Gastroesophageal sphincter (tissue), 4 donors: ENCODE measurements around the gene SND1. TPM values are rescaled to one million over a fixed set of nuclear protein-coding genes. Genes with fewer than 3 reads are reported as not detected.

Source experiments
- ATAC-seq: fragments of 150-250 bp; one replicate; pipeline ENCODE4 v1.9.1; 2016; ENCODE audit warnings: mild to moderate bottlenecking, moderate library complexity
- H3K27ac ChIP-seq, 4 donors: fragments of 200-600 bp; sonication (generic) in 3 of 4; 1 replicate in 3 of 4; 2 replicates in 1 of 4; pipeline ENCODE4 v1.5.1; 2016 to 2019
- H3K27me3 ChIP-seq: fragments of 200-600 bp; sonication (generic); one replicate; pipeline ENCODE4 v1.5.1; 2019
- H3K36me3 ChIP-seq, 2 donors: fragments of 200-600 bp; sonication (generic); one replicate each; pipeline ENCODE4 v1.5.1; 2019; ENCODE audit warnings: control low read depth in 1 of 2
- H3K4me1 ChIP-seq, 3 donors: fragments of 200-600 bp; sonication (generic); 1 replicate in 2 of 3; 2 replicates in 1 of 3; pipeline ENCODE4 v1.5.1; 2016 to 2019; ENCODE audit warnings: control low read depth in 2 of 3
- H3K4me3 ChIP-seq, 2 donors: fragments of 200-600 bp; sonication (generic); one replicate each; pipeline ENCODE4 v1.5.1; 2019; ENCODE audit warnings: mild to moderate bottlenecking in 1 of 2, moderate library complexity in 1 of 2
- H3K9me3 ChIP-seq, 3 donors: fragments of 200-600 bp; sonication (generic); one replicate each; pipeline ENCODE4 v1.5.1; 2017 to 2019; ENCODE audit warnings: control low read depth in 2 of 3
- CTCF ChIP-seq, 4 experiments: fragments of 200-600 bp in 2 of 4; fragments of 450-650 bp in 2 of 4; sonication (generic) in 1 of 4; IDR thresholded peaks; one replicate each; pipeline ENCODE4 v1.5.1; 2017 to 2019; ENCODE audit warnings: antibody characterized with exemption in 4 of 4, mild to moderate bottlenecking in 2 of 4, moderate library complexity in 2 of 4
- EP300 ChIP-seq: sonication (generic); formaldehyde crosslinking; IDR thresholded peaks from one replicate; pipeline ENCODE4 v1.6.1; 2017; ENCODE audit warnings: antibody characterized with exemption, mild to moderate bottlenecking
- POLR2A ChIP-seq, 2 donors: fragments of 450-650 bp; IDR thresholded peaks; one replicate each; pipeline ENCODE4 v1.6.1; 2017; ENCODE audit warnings: antibody characterized with exemption in 2 of 2, mild to moderate bottlenecking in 2 of 2, moderate library complexity in 1 of 2
- POLR2AphosphoS5 ChIP-seq: sonication (generic); formaldehyde crosslinking; IDR thresholded peaks from one replicate; pipeline ENCODE4 v1.6.1; 2017; ENCODE audit warnings: antibody characterized with exemption
- WGBS, 2 donors: methylation state at CpG; one replicate each; pipeline ENCODE4 v1.1.5; 2018; ENCODE audit warnings: low coverage in 1 of 2; 5-methylcytosine and 5-hydroxymethylcytosine counted together
- total RNA-seq, 4 donors: library from RNA; depleted of rRNA; stranded (reverse); fragments of >200 nt; gene quantifications; one replicate each; pipeline ENCODE4 v1.1.0, GENCODE V29; 2016

The SND1 gene
- total RNA-seq, 4 donors from 2014 or later: 97.1 to 119 (median 103) TPM

- Histone ChIP-seq H3K27me3 (peaks cover 64% of the 10 kb centered on the region), H3K36me3 (no peaks in the 10 kb centered on the region), H3K4me3 (no peak overlapping the region), H3K27ac (no peak overlapping the region), H3K4me1 (no peaks in the 10 kb centered on the region), H3K9me3 (peaks cover 0 to 4% (median 0%) of the 10 kb centered on the region in 3 donors)
- 40% methylated on average over 1 of the region's 4 CpGs; no CpG with 5 or more reads in 1 of the 2 donors for whole genome bisulfite sequencing, 2 donors
- TF ChIP-seq EP300 (no peak), POLR2AphosphoS5 (no peak), CTCF (IDR thresholded peaks at IDR 0.05) (no peak), POLR2A (IDR thresholded peaks at IDR 0.05) (no peak)
- ATAC-seq: no peak
Observed at GRCh38 chr7:128112781-128113221, 460.8 kb downstream of the SND1 start.

DNA sequence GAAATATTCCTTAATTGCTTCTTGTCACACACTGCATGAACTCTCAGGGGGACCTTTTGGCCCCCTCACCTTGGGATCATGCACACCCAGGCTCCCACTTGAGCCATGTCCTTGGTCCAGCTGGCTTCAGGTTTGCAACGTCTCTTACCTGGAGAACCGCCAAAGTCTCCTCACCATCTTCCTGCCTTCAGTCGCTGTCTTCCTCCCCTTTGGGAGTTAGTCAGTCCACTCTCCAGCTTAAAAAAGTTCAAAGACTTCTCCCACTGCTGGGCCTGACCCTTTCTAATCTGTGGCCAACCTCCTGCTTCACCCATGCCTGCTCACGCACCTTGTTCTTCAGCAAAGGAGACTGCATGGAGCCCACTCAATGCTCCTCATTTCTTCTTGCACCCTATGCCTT lies 461.8 kb downstream of the SND1 start:
- no peak for ATAC-seq
- WGBS, 2 donors: 60 to 65% methylated on average over 4 of the region's 4 CpGs
- Histone ChIP-seq H3K4me3 (no peak overlapping the region), H3K9me3 (peaks cover 0 to 4% (median 0%) of the 10 kb centered on the region in 3 donors), H3K27me3 (peaks cover 54% of the 10 kb centered on the region), H3K4me1 (no peaks in the 10 kb centered on the region), H3K27ac (no peak overlapping the region), H3K36me3 (no peaks in the 10 kb centered on the region)
- TF ChIP-seq POLR2AphosphoS5 (no peak), EP300 (no peak), CTCF (IDR thresholded peaks at IDR 0.05) (no peak), POLR2A (IDR thresholded peaks at IDR 0.05) (no peak)

GRCh38 chr7:128114806-128115205 lies 462.8 kb downstream of the SND1 start:
- WGBS, 2 donors: 73 to 90% methylated on average over 4 to 6 of the region's 7 CpGs
- H3K27me3 ChIP-seq: peaks cover 46% of the 10 kb centered on the region
- H3K4me3 ChIP-seq: no peak overlapping the region
- TF ChIP-seq POLR2A (IDR thresholded peaks at IDR 0.05) (no peak), POLR2AphosphoS5 (no peak), EP300 (no peak), CTCF (IDR thresholded peaks at IDR 0.05) (no peak)
- H3K9me3 ChIP-seq: peaks cover 0 to 4% (median 0%) of the 10 kb centered on the region in 3 donors
- ATAC-seq: no peak
- no peaks in the 10 kb centered on the region for H3K36me3 ChIP-seq
- no peak overlapping the region for H3K27ac ChIP-seq
- no peaks in the 10 kb centered on the region for H3K4me1 ChIP-seq

DNA sequence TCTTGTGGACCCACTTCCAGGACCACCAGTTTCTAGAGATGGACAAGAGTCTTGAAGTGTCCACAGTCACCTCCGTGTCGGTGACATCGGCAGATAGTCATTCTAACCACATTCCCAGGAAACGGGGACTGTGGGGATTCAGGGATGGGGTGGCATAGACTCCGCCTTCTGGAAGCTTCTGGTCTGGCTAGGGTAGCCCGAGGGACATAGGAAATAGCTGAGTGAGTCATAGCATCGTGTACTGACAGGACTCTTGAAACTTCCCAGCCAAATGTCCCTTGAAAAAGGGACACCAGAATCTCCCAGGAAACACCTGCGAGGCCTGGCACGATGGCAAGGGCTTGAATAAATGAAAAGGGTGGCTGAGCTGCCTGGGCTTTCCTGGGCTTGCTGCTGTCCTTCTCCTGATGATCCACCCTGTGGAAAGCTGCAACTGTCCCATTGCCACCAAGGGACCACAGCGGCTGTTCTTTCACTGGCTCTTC lies 463.4 kb downstream of the SND1 start:
- no peak for ATAC-seq
- Histone ChIP-seq H3K4me1 (no peaks in the 10 kb centered on the region), H3K4me3 (no peak overlapping the region), H3K9me3 (peaks cover 0 to 4% (median 0%) of the 10 kb centered on the region in 3 donors), H3K27me3 (peaks cover 46% of the 10 kb centered on the region), H3K27ac (no peak overlapping the region), H3K36me3 (no peaks in the 10 kb centered on the region)
- TF ChIP-seq EP300 (no peak), CTCF (IDR thresholded peaks at IDR 0.05) (no peak), POLR2A (IDR thresholded peaks at IDR 0.05) (no peak), POLR2AphosphoS5 (no peak)
- 30 to 79% methylated on average over 2 to 7 of the region's 10 CpGs for WGBS, 2 donors
